Fibroblast of mammary gland (primary cell): ENCODE measurements around the gene ZNF736.
"Not testable (repeated sequence)": the region's sequence is repeated elsewhere in the genome, so short reads cannot be mapped to it uniquely, and the experiment has no call there.

Experiments
- DNase-seq: peaks from one replicate; pipeline ENCODE4 v3.0.0-alpha.2; 2010; ENCODE audit warnings: low read depth
- H3K4me3 ChIP-seq: 2 replicates; pipeline ENCODE4 v1.5.1; 2011; ENCODE audit warnings: low read depth, mild to moderate bottlenecking, low read length, moderate library complexity; ENCODE audit not compliant: control insufficient read depth
- CTCF ChIP-seq: conservative IDR thresholded peaks from 2 replicates; pipeline ENCODE4 v1.5.1; 2011; ENCODE audit warnings: low read depth, low read length, inconsistent platforms; ENCODE audit not compliant: control insufficient read depth, insufficient read depth

ZNF736 gene

GRCh38 chr7:64307254-64308015 lies 6.3 kb upstream of the ZNF736 start:
- peak; percentile 81 for DNase-seq
- TF ChIP-seq CTCF, result no peak
- H3K4me3 ChIP-seq, result peak overlapping the region; percentile 62

GRCh38 chr7:64308016-64308270 lies 5.8 kb upstream of the ZNF736 start:
- no peak for DNase-seq
- peak overlapping the region; percentile 62 for H3K4me3 ChIP-seq
- TF ChIP-seq CTCF, result no peak

GRCh38 chr7:64310426-64310825 lies 3.3 kb upstream of the ZNF736 start:
- H3K4me3 ChIP-seq, result no peak overlapping the region
- DNase-seq, result no peak
- no peak for TF ChIP-seq CTCF

GRCh38 chr7:64312826-64313225 lies 935 bp upstream of the ZNF736 start:
- no peak overlapping the region for H3K4me3 ChIP-seq
- no peak for TF ChIP-seq CTCF
- no peak for DNase-seq

- no peak for TF ChIP-seq CTCF
- DNase-seq, result no peak
- H3K4me3 ChIP-seq, result peak overlapping the region; percentile 95
These were observed 805 bp downstream of the ZNF736 start for GRCh38 chr7:64314566-64314965.

GRCh38 chr7:64316031-64316742 lies 2.4 kb downstream of the ZNF736 start:
- H3K4me3 ChIP-seq, DNase-seq: not testable (repeated sequence)

GRCh38 chr7:64320547-64321513 lies 7.1 kb downstream of the ZNF736 start:
- no peak for TF ChIP-seq CTCF
- no peak overlapping the region for H3K4me3 ChIP-seq
- no peak for DNase-seq

GRCh38 chr7:64324166-64324565 lies 10.4 kb downstream of the ZNF736 start:
- H3K4me3 ChIP-seq, DNase-seq: not testable (repeated sequence)

GRCh38 chr7:64348713-64349210 lies 35.0 kb downstream of the ZNF736 start:
- not testable (repeated sequence) for DNase-seq, H3K4me3 ChIP-seq
